HFFc6 (cell line): Measurements from ENCODE around the gene DDX41. TPM values are rescaled to one million over a fixed set of nuclear protein-coding genes. Genes with fewer than 3 reads are reported as not detected.

ENCODE experiments used
- DNase-seq: peaks from one replicate; pipeline ENCODE4 v3.0.0-alpha.2; 2018
- H3K27ac Mint-ChIP-seq: 2 replicates; pipeline ENCODE4 v1.8.0; 2020; ENCODE audit warnings: mild to moderate bottlenecking, mixed read lengths
- H3K27me3 Mint-ChIP-seq: 2 replicates; pipeline ENCODE4 v1.8.0; 2021; ENCODE audit warnings: mild to moderate bottlenecking, moderate library complexity, mixed read lengths; ENCODE audit not compliant: insufficient read depth
- H3K36me3 Mint-ChIP-seq: 2 replicates; pipeline ENCODE4 v1.8.0; 2021; ENCODE audit warnings: low read depth, mixed read lengths
- H3K4me1 Mint-ChIP-seq: 2 replicates; pipeline ENCODE4 v1.8.0; 2020; ENCODE audit warnings: low read depth, mixed read lengths
- H3K4me3 Mint-ChIP-seq: 2 replicates; pipeline ENCODE4 v1.8.0; 2020; ENCODE audit warnings: mild to moderate bottlenecking, moderate library complexity, mixed read lengths
- H3K9me3 Mint-ChIP-seq: 2 replicates; pipeline ENCODE4 v1.8.0; 2020; ENCODE audit warnings: mild to moderate bottlenecking, mixed read lengths
- total RNA-seq, 6 experiments: library from RNA; stranded (reverse); fragmentation: NEBNext Ultra II Directional; extraction: Animal tissue kit (Norgen Biotek cat#: 25700); gene quantifications; 2 replicates in 1 of 6; 3 replicates in 5 of 6; pipeline ENCODE4 v1.2.3, GENCODE V29; 2021
- TF ChIP-seq, protein P1 (sequence below): fragments of 200-600 bp; sonication (generic); IDR thresholded peaks from 2 replicates; pipeline ENCODE4 v1.5.0; 2021; ENCODE audit warnings: antibody characterized with exemption, mild to moderate bottlenecking

Gene DDX41
- total RNA-seq, 6 experiments from 2014 or later, result 83.8 to 105 (median 98.5) TPM

DNA sequence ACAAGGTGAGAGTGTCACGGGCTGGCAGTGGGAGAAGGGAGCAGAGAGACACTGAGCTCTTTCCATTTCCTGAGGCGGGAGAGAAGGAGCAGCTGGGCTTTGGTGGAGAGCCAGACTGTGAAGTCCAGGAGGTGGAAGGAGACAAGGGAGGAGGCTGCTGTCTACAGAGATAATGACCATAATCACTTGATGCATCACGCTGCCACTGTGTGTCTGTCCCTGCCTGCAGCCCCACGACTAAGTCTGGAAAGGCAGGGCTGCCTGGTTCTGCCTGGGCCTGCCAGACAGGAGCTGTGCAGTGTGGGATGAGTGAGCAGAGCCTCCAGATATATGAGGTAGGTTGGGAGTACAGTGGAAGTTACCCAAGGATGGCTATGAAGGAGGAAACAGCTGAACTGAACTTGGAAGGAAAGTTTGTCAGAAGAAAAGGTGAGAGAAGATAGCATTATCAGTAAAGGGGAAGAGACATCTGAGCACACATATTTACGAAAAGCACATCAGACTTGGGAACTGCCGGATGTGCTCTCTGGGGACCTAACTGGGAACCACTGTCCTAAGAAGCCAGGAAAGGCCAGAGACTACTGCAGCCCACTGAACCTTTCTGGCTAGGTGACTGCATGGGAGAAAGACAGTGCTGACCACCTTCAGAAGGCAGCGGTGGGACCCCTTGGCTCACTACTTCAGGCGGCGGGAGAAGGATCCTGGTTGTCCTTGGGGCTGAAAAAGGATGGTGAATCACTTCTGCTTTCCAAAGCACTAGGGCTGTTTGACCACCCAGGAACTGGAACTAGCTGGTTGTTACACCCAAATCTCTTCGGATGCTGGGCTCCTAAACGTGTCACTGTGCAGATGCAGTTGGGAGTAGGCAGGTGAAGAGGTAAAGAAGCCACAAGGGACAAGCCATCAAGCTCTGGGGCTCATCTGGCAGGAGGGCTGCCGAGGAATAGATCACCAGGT is 12.8 kb upstream of the DDX41 start:
- TF ChIP-seq, protein P1, sequence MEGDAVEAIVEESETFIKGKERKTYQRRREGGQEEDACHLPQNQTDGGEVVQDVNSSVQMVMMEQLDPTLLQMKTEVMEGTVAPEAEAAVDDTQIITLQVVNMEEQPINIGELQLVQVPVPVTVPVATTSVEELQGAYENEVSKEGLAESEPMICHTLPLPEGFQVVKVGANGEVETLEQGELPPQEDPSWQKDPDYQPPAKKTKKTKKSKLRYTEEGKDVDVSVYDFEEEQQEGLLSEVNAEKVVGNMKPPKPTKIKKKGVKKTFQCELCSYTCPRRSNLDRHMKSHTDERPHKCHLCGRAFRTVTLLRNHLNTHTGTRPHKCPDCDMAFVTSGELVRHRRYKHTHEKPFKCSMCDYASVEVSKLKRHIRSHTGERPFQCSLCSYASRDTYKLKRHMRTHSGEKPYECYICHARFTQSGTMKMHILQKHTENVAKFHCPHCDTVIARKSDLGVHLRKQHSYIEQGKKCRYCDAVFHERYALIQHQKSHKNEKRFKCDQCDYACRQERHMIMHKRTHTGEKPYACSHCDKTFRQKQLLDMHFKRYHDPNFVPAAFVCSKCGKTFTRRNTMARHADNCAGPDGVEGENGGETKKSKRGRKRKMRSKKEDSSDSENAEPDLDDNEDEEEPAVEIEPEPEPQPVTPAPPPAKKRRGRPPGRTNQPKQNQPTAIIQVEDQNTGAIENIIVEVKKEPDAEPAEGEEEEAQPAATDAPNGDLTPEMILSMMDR, result no peak
- H3K27ac Mint-ChIP-seq, result no peak overlapping the region
- DNase-seq, result no peak
- no peak overlapping the region for H3K4me3 Mint-ChIP-seq
- peaks cover 12% of the 10 kb centered on the region for H3K36me3 Mint-ChIP-seq
- H3K9me3 Mint-ChIP-seq, result no peaks in the 10 kb centered on the region
- H3K27me3 Mint-ChIP-seq, result no peaks in the 10 kb centered on the region; the same call in 1 of the 2 replicates
- no peaks in the 10 kb centered on the region for H3K4me1 Mint-ChIP-seq

DNA sequence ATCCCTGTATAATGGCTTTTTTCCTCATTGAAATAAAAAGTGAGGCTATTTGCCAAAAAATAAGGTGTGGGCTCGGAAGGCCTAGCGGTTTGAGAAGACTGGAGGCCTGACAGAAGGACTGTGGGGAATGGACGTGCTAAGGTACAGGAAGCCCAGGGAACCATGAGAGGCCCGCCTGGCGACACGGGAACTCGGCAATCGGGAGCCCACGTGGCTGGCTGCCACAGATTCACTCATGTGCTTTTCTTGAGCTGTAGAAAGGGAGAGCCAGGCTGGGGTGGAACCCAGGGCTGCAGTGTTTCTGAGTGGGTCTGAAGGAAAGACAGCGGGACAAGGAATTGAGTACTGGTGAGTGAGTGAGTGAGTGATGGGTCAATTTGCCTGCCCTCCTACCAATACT is 11.9 kb upstream of the DDX41 start:
- peaks cover 10% of the 10 kb centered on the region for H3K36me3 Mint-ChIP-seq
- H3K4me1 Mint-ChIP-seq, result no peaks in the 10 kb centered on the region
- H3K27ac Mint-ChIP-seq, result no peak overlapping the region
- TF ChIP-seq, protein P1, result no peak
- no peak overlapping the region for H3K4me3 Mint-ChIP-seq
- no peak for DNase-seq
- H3K27me3 Mint-ChIP-seq, result no peaks in the 10 kb centered on the region; the same call in 1 of the 2 replicates
- H3K9me3 Mint-ChIP-seq, result no peaks in the 10 kb centered on the region

DNA sequence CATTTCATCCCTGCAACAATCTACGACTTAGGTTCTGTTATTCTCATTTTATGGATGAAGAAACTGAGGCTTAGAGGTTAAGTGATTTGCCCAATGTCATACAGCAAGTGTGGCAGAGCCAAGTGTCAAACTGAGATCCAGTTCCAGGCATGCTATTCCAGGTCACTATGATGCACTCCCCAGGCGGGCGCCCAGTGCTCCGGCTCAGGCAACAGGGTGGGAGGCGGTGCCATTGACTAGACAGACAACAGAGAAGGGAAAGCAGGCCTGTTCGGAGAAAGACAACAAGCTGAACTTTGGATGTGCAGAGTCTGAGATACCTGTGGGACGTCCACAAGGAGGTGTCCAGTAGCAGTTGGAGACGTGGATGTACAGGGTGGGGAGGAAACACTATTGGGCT is 10.8 kb upstream of the DDX41 start:
- no peaks in the 10 kb centered on the region for H3K4me1 Mint-ChIP-seq
- no peaks in the 10 kb centered on the region; the same call in 1 of the 2 replicates for H3K27me3 Mint-ChIP-seq
- no peak overlapping the region for H3K27ac Mint-ChIP-seq
- no peak for DNase-seq
- H3K36me3 Mint-ChIP-seq, result peaks cover 4% of the 10 kb centered on the region
- H3K4me3 Mint-ChIP-seq, result no peak overlapping the region
- TF ChIP-seq, protein P1, result no peak
- H3K9me3 Mint-ChIP-seq, result no peaks in the 10 kb centered on the region

DNA sequence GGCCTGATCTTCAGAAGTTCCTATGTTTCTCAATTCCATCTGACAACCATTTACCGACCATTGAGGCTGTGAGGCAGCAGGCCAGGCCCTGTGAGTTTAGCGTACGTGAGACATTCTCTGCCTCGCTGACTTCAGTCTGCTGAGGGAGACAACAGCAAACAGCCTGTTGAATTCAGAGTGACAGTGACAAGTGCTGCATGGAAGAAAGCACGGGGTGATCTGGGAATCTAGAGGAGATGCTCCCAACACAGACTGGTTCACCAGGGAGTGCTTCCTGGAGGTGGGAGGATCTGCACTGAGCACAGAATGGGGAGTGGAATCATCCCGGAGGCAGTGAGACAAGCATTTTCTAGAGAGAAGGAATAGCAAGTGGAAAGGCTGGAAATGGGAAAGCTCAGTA is 10.0 kb upstream of the DDX41 start:
- Mint-ChIP-seq H3K4me1 (no peaks in the 10 kb centered on the region), H3K27ac (no peak overlapping the region), H3K36me3 (peaks cover 4% of the 10 kb centered on the region), H3K4me3 (no peak overlapping the region), H3K9me3 (no peaks in the 10 kb centered on the region), H3K27me3 (no peaks in the 10 kb centered on the region; the same call in 1 of the 2 replicates)
- TF ChIP-seq, protein P1, result no peak
- no peak for DNase-seq

DNA sequence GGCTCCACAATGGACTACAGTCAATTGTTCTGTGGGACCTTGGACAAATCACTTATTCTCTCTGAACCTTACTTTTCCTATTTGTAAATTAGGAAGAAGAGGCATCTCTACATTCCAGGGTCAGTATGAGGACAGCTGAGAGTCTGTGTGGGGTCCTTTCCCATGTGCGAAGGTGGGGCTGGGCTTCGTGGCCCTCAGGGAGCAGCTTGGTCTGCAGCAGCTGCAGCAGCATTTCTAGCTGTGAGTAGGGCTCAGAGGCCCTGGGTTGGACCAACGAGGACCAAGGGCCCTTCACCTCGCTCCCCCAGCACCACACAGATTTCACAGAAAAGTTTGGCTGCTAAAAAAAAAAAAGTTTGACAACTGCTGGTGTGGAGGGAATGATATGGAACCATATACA is 9.4 kb upstream of the DDX41 start:
- no peak overlapping the region for H3K4me3 Mint-ChIP-seq
- H3K27me3 Mint-ChIP-seq, result no peaks in the 10 kb centered on the region; the same call in 1 of the 2 replicates
- no peaks in the 10 kb centered on the region for H3K4me1 Mint-ChIP-seq
- no peak overlapping the region for H3K27ac Mint-ChIP-seq
- H3K9me3 Mint-ChIP-seq, result no peaks in the 10 kb centered on the region
- no peak for DNase-seq
- peaks cover 4% of the 10 kb centered on the region for H3K36me3 Mint-ChIP-seq
- TF ChIP-seq, protein P1, result no peak
